HepG2 (cell line): Measurements from ENCODE around the gene GPATCH3. TPM values are rescaled to one million over a fixed set of nuclear protein-coding genes. Genes with fewer than 3 reads are reported as not detected.

Experiments
- ARHGAP35 ChIP-seq: sonication (generic); formaldehyde crosslinking; IDR thresholded peaks from 2 replicates; pipeline ENCODE4 v1.9.0; 2022; ENCODE audit warnings: mild to moderate bottlenecking, inconsistent platforms, moderate library complexity, missing genetic modification reagents, borderline replicate concordance
- CHCHD3 ChIP-seq: sonication (generic); formaldehyde crosslinking; IDR thresholded peaks from 2 replicates; pipeline ENCODE4 v1.8.0; 2022; ENCODE audit warnings: mild to moderate bottlenecking, missing genetic modification reagents, moderate library complexity
- DDIT3 ChIP-seq: sonication (generic); formaldehyde crosslinking; IDR thresholded peaks from 2 replicates; pipeline ENCODE4 v1.4.0; 2020; ENCODE audit warnings: mild to moderate bottlenecking, missing genetic modification reagents
- HDAC2 ChIP-seq: sonication (generic); formaldehyde crosslinking; IDR thresholded peaks from 2 replicates; pipeline ENCODE4 v1.4.0; 2020; ENCODE audit warnings: missing genetic modification reagents
- IRF2 ChIP-seq: IDR thresholded peaks from 2 replicates; pipeline ENCODE4 v1.6.1; 2018; ENCODE audit warnings: missing genetic modification reagents, missing compliant biosample characterization
- NFKB2 ChIP-seq: sonication (generic); formaldehyde crosslinking; IDR thresholded peaks from 2 replicates; pipeline ENCODE4 v1.4.0; 2020; ENCODE audit warnings: missing genetic modification reagents, borderline replicate concordance
- SALL2 ChIP-seq: sonication (generic); formaldehyde crosslinking; IDR thresholded peaks from 2 replicates; pipeline ENCODE4 v1.8.1; 2023; ENCODE audit warnings: mild to moderate bottlenecking, missing genetic modification reagents, inconsistent platforms
- SCMH1 ChIP-seq: sonication (generic); formaldehyde crosslinking; IDR thresholded peaks from 2 replicates; pipeline ENCODE4 v1.9.0; 2021; ENCODE audit warnings: missing genetic modification reagents, mild to moderate bottlenecking, borderline replicate concordance
- SP140L ChIP-seq: sonication (generic); formaldehyde crosslinking; IDR thresholded peaks from 2 replicates; pipeline ENCODE4 v1.4.0; 2020; ENCODE audit warnings: missing genetic modification reagents, borderline replicate concordance
- THAP8 ChIP-seq: sonication (generic); formaldehyde crosslinking; IDR thresholded peaks from 2 replicates; pipeline ENCODE4 v1.5.1; 2020; ENCODE audit warnings: missing genetic modification reagents, mild to moderate bottlenecking, borderline replicate concordance
- ZFP37 ChIP-seq: sonication (generic); formaldehyde crosslinking; IDR thresholded peaks from 2 replicates; pipeline ENCODE4 v1.4.0; 2020; ENCODE audit warnings: missing genetic modification reagents, borderline replicate concordance
- ZMYM2 ChIP-seq: sonication (generic); formaldehyde crosslinking; IDR thresholded peaks from 2 replicates; pipeline ENCODE4 v1.8.0; 2022; ENCODE audit warnings: mild to moderate bottlenecking, missing genetic modification reagents
- ZNF205 ChIP-seq: IDR thresholded peaks from 2 replicates; pipeline ENCODE4 v1.6.1; 2018; ENCODE audit warnings: missing biosample characterization, missing genetic modification reagents
- ZNF251 ChIP-seq: sonication (generic); formaldehyde crosslinking; IDR thresholded peaks from 2 replicates; pipeline ENCODE4 v1.9.0; 2021; ENCODE audit warnings: mild to moderate bottlenecking, missing genetic modification reagents
- ZNF710 ChIP-seq: sonication (generic); formaldehyde crosslinking; IDR thresholded peaks from 2 replicates; pipeline ENCODE4 v1.5.0; 2020; ENCODE audit warnings: mild to moderate bottlenecking, missing genetic modification reagents, borderline replicate concordance
- polyA plus RNA-seq, 8 experiments: library from polyadenylated mRNA; depleted of rRNA in 3 of 8; stranded (reverse) in 7 of 8; unstranded in 1 of 8; fragments of >200 nt; fragmentation: Illumina TruSeq in 4 of 8; extraction: Trizol in 4 of 8; gene quantifications; 2 replicates each; pipeline versions ENCODE4 v1.2.1 to v1.2.3, GENCODE V29; 2011 to 2016; ENCODE audit warnings: low read depth in 4 of 8, missing spikeins in 1 of 8, mixed read lengths in 1 of 8; ENCODE audit not compliant: insufficient read depth in 1 of 8
- total RNA-seq, 5 experiments: library from RNA; depleted of rRNA; stranded (reverse); fragments of >200 nt; fragmentation: Illumina TruSeq; extraction: Trizol; gene quantifications; 2 replicates each; pipeline ENCODE4 v1.2.3, GENCODE V29; 2016; ENCODE audit warnings: low read depth in 1 of 5
- TF ChIP-seq, protein P1 (sequence below): IDR thresholded peaks from 2 replicates; pipeline ENCODE4 v1.4.0; 2020; ENCODE audit warnings: mild to moderate bottlenecking, missing genetic modification reagents
- TF ChIP-seq, protein P2 (sequence below): sonication (generic); formaldehyde crosslinking; IDR thresholded peaks from 2 replicates; pipeline ENCODE4 v1.5.1; 2020; ENCODE audit warnings: missing genetic modification reagents, mild to moderate bottlenecking, borderline replicate concordance
- TF ChIP-seq, protein P3 (sequence below): sonication (generic); formaldehyde crosslinking; IDR thresholded peaks from 2 replicates; pipeline ENCODE4 v1.8.0; 2022; ENCODE audit warnings: mild to moderate bottlenecking, missing genetic modification reagents, moderate library complexity

The GPATCH3 gene
- total and polyA plus RNA-seq, 2 of the 13 experiments (the other 11 are each of a cell fraction or from before 2014, with no cell fraction given): 8.3 to 11.0 TPM

- TF ChIP-seq, protein P1, sequence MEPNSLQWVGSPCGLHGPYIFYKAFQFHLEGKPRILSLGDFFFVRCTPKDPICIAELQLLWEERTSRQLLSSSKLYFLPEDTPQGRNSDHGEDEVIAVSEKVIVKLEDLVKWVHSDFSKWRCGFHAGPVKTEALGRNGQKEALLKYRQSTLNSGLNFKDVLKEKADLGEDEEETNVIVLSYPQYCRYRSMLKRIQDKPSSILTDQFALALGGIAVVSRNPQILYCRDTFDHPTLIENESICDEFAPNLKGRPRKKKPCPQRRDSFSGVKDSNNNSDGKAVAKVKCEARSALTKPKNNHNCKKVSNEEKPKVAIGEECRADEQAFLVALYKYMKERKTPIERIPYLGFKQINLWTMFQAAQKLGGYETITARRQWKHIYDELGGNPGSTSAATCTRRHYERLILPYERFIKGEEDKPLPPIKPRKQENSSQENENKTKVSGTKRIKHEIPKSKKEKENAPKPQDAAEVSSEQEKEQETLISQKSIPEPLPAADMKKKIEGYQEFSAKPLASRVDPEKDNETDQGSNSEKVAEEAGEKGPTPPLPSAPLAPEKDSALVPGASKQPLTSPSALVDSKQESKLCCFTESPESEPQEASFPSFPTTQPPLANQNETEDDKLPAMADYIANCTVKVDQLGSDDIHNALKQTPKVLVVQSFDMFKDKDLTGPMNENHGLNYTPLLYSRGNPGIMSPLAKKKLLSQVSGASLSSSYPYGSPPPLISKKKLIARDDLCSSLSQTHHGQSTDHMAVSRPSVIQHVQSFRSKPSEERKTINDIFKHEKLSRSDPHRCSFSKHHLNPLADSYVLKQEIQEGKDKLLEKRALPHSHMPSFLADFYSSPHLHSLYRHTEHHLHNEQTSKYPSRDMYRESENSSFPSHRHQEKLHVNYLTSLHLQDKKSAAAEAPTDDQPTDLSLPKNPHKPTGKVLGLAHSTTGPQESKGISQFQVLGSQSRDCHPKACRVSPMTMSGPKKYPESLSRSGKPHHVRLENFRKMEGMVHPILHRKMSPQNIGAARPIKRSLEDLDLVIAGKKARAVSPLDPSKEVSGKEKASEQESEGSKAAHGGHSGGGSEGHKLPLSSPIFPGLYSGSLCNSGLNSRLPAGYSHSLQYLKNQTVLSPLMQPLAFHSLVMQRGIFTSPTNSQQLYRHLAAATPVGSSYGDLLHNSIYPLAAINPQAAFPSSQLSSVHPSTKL (CRISPR knock-in tag): peak; percentile 71
- TF ChIP-seq, protein P2, sequence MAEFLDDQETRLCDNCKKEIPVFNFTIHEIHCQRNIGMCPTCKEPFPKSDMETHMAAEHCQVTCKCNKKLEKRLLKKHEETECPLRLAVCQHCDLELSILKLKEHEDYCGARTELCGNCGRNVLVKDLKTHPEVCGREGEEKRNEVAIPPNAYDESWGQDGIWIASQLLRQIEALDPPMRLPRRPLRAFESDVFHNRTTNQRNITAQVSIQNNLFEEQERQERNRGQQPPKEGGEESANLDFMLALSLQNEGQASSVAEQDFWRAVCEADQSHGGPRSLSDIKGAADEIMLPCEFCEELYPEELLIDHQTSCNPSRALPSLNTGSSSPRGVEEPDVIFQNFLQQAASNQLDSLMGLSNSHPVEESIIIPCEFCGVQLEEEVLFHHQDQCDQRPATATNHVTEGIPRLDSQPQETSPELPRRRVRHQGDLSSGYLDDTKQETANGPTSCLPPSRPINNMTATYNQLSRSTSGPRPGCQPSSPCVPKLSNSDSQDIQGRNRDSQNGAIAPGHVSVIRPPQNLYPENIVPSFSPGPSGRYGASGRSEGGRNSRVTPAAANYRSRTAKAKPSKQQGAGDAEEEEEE (CRISPR knock-in tag): 0 out of 2 replicates have a peak, but pooled peaks have one; percentile 55
- TF ChIP-seq, protein P3, sequence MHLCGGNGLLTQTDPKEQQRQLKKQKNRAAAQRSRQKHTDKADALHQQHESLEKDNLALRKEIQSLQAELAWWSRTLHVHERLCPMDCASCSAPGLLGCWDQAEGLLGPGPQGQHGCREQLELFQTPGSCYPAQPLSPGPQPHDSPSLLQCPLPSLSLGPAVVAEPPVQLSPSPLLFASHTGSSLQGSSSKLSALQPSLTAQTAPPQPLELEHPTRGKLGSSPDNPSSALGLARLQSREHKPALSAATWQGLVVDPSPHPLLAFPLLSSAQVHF (CRISPR knock-in tag): no peak
- TF ChIP-seq HDAC2 (CRISPR knock-in tag): peak; percentile 92
- TF ChIP-seq CHCHD3 (CRISPR knock-in tag): no peak
- no peak for TF ChIP-seq DDIT3 (CRISPR knock-in tag)
- no peak for TF ChIP-seq SCMH1
- TF ChIP-seq SALL2: peak; percentile 71; the same call in 1 of the 2 replicates
- TF ChIP-seq ZNF205: no peak; the same call in 1 of the 2 replicates
- peak; percentile 23; the same call in 1 of the 2 replicates for TF ChIP-seq ZFP37 (CRISPR knock-in tag)
- no peak for TF ChIP-seq ZNF251 (CRISPR knock-in tag)
- peak; percentile 74; the same call in 1 of the 2 replicates for TF ChIP-seq NFKB2 (CRISPR knock-in tag)
- no peak for TF ChIP-seq SP140L (CRISPR knock-in tag)
- no peak for TF ChIP-seq ARHGAP35 (CRISPR knock-in tag)
- TF ChIP-seq IRF2: peak; percentile 76
- no peak; the same call in 1 of the 2 replicates for TF ChIP-seq ZNF710 (CRISPR knock-in tag)
- TF ChIP-seq THAP8 (CRISPR knock-in tag): no peak
- no peak for TF ChIP-seq ZMYM2 (CRISPR knock-in tag)
Observed at GRCh38 chr1:26900001-26900814, at the start of gene GPATCH3 (continued).
